HG03095 (cell line): ENCODE measurements around the gene OSER1.
"Not testable (repeated sequence)": the region's sequence is repeated elsewhere in the genome, so short reads cannot be mapped to it uniquely, and the experiment has no call there.

Experiments used
- ATAC-seq: cut with Tn5 transposase; IDR thresholded peaks from one replicate; pipeline ENCODE4 v1.9.1; 2021; ENCODE audit warnings: moderate library complexity; ENCODE audit not compliant: unreplicated experiment

Gene OSER1

DNA sequence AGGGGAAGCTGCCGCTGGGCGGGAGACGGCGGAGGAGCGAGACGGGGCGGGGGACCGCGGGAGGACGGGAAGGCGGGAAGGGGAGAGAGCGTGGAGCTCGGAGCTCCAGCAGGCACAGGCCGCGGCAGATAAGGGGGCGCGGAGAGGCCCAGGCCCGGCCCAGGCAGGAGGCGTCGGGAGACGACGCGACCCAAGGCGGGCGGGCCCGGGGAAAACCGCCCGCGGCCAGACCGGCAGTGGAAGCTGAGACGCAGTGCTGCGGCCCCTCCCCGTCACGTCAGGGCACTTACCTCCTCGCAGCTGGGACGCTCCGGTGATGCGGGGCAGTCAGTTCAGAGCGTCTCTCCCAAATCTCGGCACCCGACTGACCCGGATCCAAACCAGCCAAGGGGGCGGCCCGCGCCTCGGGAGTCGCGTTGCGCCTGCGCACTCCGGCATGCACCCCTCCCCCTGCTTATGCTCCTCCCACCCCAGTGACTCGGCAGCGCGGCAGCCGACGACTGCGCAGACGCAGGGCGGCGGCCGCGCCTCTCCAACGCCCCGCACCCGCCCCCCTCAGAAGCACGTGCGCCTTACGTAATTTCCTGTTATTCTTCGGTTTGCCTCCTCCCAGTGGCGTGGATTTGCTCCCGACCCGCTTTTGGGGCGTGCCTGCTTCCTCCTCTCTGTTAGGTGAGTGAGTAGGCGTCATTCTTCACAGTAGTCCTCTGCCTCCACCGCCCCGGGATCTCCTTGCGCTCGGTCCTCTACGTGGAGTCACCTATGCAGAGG, at the start of gene OSER1:
Gene OSER1, minus strand, starts transcription at position 366 of the 771 bp plus-strand sequence. CDS start 3,814 bp downstream, outside the sequence.
- ATAC-seq: peak; percentile 82

DNA sequence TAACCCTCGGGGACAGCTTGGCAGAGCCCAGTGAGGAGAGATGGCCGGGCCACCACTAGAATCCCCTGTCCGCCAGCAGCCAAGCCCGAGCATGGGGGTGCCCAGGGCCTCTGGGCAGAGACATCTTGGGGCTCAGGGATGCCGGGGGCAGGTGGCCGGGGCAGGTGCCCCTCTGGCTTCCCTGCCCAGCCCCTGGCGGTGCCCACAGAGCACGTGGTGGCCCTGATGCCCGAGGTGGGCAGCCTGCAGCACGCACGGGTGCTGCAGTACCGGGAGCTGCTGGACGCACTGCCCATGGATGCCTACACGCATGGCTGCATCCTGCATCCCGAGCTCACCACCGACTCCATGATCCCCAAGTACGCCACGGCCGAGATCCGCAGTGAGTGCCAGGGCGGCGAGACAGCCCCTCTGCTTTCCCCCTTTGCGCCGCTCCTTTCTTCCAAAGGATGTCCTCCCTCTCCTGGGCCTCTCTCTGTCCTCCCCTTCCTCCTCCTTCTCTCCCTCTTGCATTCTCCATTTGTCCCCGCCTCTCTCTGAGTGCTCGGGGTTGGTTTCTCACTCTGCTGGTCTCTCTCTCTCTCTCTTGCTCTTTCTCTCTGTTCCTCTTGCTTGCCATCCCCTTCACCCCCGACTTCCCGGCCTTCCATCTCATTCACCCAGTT, 47.8 kb upstream of the OSER1 start:
- ATAC-seq: no peak

DNA sequence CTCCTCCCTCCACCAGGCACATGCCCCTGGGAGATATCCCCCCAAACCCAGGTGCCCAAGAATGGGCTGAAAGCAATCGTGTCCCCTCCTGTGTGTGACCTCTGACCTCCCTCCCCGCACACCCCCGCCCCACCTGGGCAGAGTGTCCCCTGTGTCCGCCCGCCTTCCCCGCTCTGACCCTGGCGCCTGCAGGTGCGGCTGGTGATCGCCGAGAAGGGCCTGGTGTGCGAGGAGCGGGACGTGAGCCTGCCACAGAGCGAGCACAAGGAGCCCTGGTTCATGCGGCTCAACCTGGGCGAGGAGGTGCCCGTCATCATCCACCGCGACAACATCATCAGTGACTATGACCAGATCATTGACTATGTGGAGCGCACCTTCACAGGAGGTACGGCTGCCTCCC, 46.4 kb upstream of the OSER1 start:
- no peak for ATAC-seq

DNA sequence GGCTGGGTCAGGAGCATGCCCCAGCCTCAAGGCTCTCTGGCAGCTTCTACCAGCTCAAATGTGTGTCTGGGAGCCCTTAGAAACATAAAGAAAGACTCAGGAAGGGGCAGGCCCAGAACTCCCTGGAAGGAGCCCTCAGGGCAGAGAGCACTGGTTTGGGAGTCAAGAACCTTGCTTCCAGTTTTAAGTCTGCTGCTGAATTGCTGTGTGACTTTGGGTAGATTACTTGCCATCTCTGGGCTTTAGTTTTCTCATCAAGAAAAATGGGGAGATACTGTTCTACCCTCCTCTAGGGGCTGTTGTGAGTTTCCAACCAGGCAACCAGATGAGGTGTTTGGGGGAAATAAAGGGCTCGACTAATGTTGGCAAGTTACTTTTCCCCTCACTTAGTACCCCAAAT, 45.4 kb upstream of the OSER1 start:
- no peak for ATAC-seq

DNA sequence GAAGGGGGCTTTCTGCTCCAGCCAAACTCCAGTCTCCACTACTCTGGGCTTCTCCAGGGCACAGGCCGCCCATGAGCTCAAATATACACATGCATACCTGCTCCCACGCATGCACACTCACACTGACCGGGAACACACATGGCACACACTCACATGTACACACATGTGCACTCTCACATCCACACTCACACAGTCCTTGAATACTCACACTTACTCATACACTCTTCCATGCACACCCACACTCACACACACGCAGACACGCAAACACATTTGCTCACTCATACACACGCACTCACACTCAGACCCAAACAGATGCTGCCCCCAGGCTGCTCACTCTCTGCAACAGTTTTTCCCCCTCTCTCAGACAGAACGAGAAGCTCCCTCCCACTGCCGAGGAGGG, 43.5 kb upstream of the OSER1 start:
- no peak for ATAC-seq

DNA sequence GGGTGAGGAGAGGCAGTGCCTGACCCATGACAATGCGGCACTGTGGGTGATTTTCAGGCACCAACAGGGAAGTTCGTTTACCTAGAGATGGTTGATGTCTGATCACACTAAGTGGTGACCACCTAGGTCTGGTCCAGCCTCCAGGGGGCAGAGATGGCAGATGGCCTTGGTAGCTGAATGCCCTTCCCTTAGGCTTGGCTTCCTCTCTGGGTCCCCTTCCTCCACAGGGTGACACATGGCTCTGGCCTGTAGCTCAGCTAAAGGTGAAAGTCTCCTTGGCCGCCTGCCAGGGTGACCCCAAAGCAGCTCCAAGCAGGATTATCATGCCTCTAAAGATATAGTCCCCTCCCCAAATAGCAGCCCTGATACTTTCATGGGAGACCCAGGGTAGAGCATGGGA, 43.0 kb upstream of the OSER1 start:
- ATAC-seq: no peak

DNA sequence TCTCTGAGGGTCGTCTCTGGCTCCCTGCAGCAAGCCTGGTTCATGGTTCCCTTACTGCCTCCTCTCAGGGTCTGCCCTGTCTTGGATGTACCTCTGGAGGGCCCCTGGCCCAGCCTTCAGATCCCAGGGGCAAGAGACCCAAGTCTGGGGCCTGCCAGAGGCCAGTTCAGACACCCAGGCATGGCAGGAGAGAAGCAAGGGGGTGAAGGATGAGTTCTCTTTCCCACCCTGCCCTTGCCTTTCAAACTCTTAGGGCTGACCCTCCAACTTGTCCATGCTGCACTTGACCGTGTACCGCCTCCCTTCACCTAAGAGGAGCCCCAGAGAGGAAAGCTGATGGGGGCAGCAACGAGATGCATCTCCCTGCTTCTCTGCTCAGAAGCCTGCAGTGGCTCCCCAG, 40.7 kb upstream of the OSER1 start:
- ATAC-seq: no peak

DNA sequence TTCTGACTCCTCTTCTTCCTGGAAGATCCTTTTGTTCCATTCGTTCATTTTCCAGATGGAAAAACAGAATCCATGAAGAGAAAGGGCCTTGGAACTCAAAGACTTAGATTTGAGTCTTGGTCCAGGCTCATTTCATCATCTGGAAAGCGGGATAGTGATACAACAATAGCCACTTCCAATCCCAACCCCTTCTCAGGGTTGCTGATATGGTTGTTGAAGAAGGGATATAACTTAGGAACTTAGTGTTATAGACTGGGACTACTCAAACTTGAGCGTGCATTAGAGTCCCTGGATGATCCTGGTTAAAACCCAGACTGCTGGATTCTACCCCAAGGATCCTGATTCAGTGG, 37.8 kb upstream of the OSER1 start:
- ATAC-seq: no peak

DNA sequence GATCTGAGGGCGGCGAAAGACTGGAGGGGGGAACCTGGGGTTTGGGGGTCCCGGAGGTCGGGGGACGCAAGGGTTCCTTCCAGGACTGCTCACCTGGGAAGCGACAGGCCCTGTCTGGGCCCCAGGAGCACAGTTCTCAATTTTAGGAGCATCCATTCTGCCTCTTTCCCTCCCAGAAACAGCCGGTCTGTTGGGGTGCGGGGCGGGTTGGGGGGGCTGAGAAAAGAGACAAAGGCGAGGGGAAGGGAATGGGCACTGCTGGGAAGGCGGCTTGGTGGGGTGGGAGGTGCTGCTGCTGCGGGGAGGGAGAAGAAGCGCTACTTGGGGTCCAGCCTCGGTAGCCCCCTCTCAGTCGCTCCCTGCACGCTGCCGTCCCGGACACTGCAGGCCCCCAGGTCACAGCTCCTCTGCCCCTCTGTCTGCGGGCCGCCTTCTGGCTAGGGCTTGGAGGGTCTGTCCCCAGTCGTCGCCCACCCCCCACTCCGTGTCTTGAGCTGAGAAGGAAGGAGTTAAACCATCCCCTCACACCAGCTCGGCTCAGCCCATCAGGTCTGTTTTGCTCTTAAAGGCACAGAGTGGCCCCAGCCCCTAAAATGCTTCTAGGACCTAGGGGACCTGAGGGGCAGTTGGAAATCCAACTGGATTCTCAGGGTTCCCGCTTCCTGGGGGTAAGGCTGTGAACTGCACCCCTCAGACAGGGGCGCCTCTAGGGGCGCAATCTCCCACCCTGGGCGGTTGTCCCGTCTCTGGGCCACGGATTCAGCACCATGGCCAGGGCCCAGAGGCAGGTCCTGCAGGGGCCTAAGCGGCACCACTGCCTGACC, 37.2 kb upstream of the OSER1 start:
- ATAC-seq: no peak

DNA sequence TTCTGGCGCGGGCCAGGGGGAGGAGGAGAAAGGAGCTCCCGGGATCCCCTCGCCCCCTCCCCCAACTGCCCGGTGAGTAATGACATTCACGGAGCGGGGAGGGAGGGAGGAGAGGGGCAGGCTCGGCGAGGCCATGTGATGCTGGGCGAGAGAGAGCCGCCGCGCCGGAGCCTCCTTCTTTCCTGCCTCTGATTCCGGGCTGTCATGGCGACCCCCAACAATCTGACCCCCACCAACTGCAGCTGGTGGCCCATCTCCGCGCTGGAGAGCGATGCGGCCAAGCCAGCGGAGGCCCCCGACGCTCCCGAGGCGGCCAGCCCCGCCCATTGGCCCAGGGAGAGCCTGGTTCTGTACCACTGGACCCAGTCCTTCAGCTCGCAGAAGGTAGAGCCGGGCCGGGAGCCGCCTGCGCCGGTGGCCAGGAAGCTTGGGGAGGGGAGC, 36.6 kb upstream of the OSER1 start, which contains the start of gene GDAP1L1:
Gene GDAP1L1, plus strand, starts transcription at position 178 of the 441 bp plus-strand sequence. Its CDS starts 27 bp downstream, at position 205.
- ATAC-seq: no peak

DNA sequence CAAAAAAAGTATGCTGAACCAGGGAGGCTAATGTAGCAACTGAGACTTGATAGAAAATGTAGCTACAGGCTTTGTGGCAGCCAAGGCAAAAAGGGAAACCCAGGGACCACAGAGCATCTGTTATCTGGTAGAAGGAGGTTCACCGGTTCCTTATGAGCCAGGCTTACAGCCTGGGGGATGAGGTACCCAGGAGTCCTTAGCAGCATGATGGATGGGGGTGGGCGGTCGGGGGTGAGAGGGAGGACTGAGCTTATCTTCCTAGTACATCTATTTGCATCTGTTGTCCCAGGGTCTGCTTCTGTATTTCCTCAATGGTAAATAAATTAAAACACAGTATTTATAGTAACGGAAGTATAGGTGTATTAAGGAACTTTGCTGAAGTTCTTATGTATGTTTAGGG, 35.4 kb upstream of the OSER1 start:
- ATAC-seq: no peak

DNA sequence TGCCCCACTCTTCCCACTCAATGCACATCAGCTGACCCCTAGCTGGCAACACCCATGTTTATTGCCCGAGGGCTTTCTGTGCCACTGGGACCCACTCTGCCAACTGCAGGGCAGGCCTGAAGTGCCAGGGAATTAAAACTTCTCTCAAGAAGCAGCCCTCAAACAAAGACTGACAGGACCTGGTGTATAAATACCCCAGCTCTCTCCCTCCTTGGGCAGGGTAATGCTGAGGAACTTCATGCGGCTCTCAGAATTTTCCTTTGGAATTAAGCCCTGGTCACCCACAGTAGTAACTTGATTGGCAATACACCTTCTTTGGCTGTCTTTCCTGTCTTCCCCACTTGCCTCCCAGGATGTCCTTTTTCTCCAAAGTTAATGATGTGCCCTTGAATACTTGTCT, 31.2 kb upstream of the OSER1 start:
- ATAC-seq: no peak

DNA sequence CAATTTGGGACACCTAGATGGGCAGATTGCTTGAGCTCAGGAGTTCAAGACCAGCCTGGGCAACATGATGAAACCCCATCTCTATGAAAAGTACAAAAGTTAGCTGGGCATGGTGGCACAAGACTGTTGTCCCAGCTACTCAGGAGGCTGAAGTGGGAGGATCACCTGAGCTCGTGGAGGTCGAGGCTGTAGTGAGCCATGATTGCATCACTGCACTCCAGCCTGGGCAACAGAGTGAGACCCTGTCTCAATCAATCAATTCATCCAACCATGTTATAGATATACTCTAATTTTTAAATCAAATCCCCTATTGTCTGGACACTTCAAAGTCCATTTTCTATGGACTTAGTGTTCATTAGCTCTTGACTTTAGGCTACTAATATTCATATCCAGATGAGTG, 26.3 kb upstream of the OSER1 start:
- not testable (repeated sequence) for ATAC-seq

DNA sequence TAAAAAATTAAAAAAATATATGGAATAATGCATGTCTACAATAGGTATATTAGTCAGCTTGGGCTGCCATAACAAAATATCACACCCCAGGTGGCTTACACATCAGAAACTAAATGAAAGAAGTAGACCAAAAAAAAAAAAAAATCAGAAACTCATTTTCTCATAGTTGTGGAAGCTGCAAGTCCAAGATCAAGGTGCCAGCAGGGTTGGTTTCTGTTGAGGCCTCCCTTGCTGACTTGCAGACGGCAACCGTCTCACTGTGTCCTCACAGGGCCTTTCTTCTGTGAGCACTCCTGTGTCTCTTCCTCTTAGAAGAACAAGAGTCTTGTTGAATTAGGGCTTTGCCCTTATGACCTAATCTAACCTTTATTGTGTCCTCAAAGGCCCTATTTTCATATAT, 25.1 kb upstream of the OSER1 start:
- ATAC-seq: no peak

DNA sequence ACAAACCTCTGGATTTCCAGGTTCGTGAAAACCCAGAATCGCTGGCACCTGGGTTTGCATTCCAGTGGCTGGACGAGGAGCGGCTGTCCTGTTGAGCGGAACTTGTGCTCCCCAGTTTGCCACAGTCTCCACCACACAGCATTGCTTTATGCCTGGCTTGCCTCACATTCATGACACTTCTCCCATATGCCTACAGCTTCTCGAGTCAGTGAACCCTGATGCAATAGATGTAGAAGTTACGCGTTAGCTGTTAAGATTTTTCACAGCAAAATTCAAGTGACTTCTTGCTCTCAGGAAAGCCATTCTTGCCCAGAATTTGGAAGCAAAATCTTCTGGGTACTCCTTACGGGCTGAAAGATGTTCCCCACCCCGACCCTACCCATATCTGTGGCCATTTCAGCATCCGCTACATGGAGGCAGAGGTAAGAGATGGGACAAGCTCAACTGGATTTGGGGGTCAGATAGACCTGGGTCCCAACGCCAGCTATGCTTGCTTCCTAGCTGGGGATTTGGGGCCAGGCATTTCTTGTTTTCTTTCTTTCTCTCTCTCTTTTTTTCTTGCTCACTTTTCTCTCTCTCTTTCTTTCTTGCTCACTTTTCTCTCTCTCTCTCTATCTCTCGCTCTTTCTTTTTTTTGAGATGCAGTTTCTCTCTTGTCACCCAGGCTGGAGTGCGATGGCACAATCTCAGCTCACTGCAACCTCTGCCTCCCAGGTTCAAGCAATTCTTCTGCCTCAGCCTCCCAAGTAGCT, 24.2 kb upstream of the OSER1 start:
- no peak for ATAC-seq

DNA sequence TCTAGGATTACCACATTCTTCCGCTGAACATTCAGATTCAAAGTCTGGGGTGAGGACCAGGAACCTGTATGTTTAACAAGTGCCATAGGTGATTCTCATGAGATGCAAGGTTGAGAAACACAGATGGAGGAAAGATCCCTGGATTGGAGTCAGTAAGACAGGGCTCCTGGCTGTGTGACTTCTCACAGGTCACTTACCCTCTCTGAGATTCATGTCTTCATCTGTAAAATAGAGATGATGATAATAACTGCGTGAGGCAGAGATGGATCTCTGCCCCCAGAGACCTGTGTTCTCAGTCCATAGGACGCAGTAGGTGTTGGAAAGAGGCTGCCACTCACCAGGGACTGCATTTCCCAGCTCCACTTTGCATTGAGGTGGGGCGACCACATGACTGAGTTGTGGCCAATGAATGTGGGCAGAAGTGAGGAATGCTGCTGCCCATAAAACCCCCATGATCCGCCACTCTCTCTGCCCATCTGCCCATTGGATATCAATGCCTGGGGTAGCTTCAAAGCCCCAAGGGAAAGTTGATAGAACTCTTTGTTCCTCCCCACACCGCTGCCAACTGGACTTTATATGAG, 23.0 kb upstream of the OSER1 start:
- ATAC-seq: no peak

DNA sequence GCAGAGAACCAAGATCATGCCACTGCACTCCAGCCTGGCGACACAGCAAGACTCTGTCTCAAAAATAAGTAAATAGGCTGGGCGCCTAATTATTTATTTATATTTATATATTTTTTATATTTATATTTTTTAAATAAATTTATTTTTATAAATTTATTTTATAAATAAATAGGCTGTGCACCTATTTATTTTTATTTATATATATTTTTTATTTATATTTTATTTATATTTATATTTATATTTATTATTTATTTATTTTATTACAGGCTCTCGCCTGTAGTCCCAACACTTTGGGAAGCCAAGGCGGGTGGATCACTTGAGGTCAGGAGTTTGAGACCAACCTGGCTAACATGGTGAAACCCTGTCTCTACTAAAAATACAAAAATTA, 21.9 kb upstream of the OSER1 start:
- not testable (repeated sequence) for ATAC-seq

DNA sequence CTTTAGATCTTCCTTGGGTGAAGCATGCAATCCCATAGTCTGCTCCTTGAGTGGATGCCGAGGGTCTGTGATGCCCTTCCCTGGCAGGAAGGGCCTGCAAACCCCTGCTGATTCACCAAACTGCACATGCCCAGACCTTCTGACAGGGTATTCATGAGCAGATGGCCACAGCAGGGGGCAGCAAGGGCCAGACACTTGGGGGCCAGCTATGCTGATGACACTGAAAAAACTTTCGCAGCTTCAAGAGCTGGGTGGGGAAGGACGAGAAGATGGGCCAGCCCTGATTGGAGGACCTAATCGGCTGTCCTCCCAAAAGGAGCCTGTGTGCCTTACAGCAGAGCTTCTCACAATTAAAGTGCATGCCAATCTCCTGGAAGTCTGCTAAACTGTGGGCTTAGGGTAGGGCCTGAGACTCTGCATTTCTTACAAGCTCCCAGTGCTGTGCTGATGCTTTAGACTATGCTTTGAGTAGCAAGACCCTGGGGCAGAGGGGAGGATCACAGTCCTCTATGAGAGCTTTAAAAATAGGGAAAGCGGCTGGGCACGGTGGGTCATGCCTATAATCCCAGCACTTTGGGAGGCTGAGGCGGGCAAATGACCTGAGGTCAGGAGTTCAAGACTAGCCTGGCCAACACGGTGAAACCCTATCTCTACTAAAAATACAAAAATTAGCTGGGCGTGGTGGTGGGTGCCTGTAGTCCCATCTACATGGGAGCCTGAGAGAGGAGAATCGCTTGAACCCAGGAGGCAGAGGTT, 21.3 kb upstream of the OSER1 start:
- no peak for ATAC-seq

DNA sequence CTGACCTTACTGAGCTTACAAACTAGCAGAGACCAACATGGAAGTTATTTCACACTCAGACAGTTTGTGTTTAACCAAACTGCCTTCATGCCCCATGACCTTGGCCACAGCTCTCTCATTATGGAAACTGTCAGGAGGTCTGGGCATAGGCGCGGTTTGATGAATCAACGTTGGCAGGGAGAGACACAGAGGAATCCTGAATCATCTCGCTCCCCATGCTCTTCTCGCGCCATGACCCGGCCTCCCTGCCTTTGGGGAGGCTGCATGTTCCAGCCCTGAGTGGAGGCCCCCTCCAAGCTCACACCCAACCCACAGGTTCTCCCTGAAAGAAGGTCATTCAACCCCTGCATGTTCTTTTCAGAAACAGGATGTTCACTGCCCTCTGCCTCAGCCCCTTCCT, 20.6 kb upstream of the OSER1 start:
- no peak for ATAC-seq
